Thyroid gland (tissue), 4 donors: ENCODE measurements around the gene TMEM37. TPM values are rescaled to one million over a fixed set of nuclear protein-coding genes. Genes with fewer than 3 reads are reported as not detected.

Experiments
- DNase-seq, 2 donors: peaks; one replicate each; pipeline ENCODE4 v3.0.0-alpha.2; 2019
- H3K27ac ChIP-seq, 3 donors: fragments of 200-600 bp; sonication (generic); 1 replicate in 2 of 3; 2 replicates in 1 of 3; pipeline ENCODE4 v1.5.1; 2016 to 2019; ENCODE audit warnings: mild to moderate bottlenecking in 1 of 3, moderate library complexity in 1 of 3
- H3K27me3 ChIP-seq: fragments of 200-600 bp; sonication (generic); one replicate; pipeline ENCODE4 v1.5.1; 2019
- H3K36me3 ChIP-seq, 2 donors: fragments of 200-600 bp; sonication (generic); one replicate each; pipeline ENCODE4 v1.5.1; 2016 to 2019
- H3K4me1 ChIP-seq, 2 donors: fragments of 200-600 bp; sonication (generic); one replicate each; pipeline ENCODE4 v1.5.1; 2017 to 2019
- H3K4me3 ChIP-seq, 3 donors: fragments of 200-600 bp; sonication (generic); replicated peaks in 1 of 3; 1 replicate in 2 of 3; 2 replicates in 1 of 3; pipeline ENCODE4 v1.5.1; 2016; ENCODE audit warnings: mild to moderate bottlenecking in 1 of 3
- H3K9me3 ChIP-seq: fragments of 200-600 bp; sonication (generic); one replicate; pipeline ENCODE4 v1.5.1; 2017
- CTCF ChIP-seq, 6 experiments: fragments of 200-600 bp in 3 of 6; fragments of 450-650 bp in 3 of 6; sonication (generic) in 3 of 6; IDR thresholded peaks; one replicate each; pipeline ENCODE4 v1.5.1; 2016 to 2019; ENCODE audit warnings: antibody characterized with exemption in 6 of 6, mild to moderate bottlenecking in 2 of 6, inconsistent platforms in 1 of 6, moderate library complexity in 1 of 6
- POLR2A ChIP-seq, 2 donors: fragments of 450-650 bp; IDR thresholded peaks; one replicate each; pipeline ENCODE4 v1.6.1; 2017; ENCODE audit warnings: antibody characterized with exemption in 2 of 2, mild to moderate bottlenecking in 2 of 2, moderate library complexity in 1 of 2
- WGBS, 2 donors: methylation state at CpG; one replicate each; pipeline ENCODE4 v1.1.5; 2017; 5-methylcytosine and 5-hydroxymethylcytosine counted together
- intact Hi-C: fragments of 100-400 bp; cut with DNase I; formaldehyde crosslinking; loops from one replicate; pipeline ENCODE4 v1.15.1; 2023
- total RNA-seq, 4 donors: library from RNA; depleted of rRNA; stranded (reverse); fragments of >200 nt; gene quantifications; one replicate each; pipeline ENCODE4 v1.2.3, GENCODE V29; 2016

Gene TMEM37
- total RNA-seq, 4 donors from 2014 or later: 34.4 to 50.2 (median 43.1) TPM

- Histone ChIP-seq H3K9me3 (no peaks in the 10 kb centered on the region), H3K36me3 (no peaks in the 10 kb centered on the region), H3K4me1 (peaks cover 0 to 5% of the 10 kb centered on the region in 2 donors), H3K27ac (no peak overlapping the region), H3K27me3 (no peaks in the 10 kb centered on the region), H3K4me3 (no peak overlapping the region)
- WGBS, 2 donors: 31 to 46% methylated on average over 5 of the region's 5 CpGs
- peak; percentile 35 to 60 for DNase-seq
- TF ChIP-seq CTCF (IDR thresholded peaks at IDR 0.05) (no peak), POLR2A (IDR thresholded peaks at IDR 0.05) (no peak)
- intact Hi-C loops: no loop called here
Observed at GRCh38 chr2:119408221-119408619, 23.4 kb upstream of the TMEM37 start.

- Histone ChIP-seq H3K36me3 (no peaks in the 10 kb centered on the region), H3K27ac (no peak overlapping the region), H3K27me3 (no peaks in the 10 kb centered on the region), H3K4me3 (no peak overlapping the region), H3K4me1 (peaks cover 0 to 4% of the 10 kb centered on the region in 2 donors), H3K9me3 (no peaks in the 10 kb centered on the region)
- intact Hi-C loops: no loop called here
- no peak for DNase-seq
- no peak for TF ChIP-seq CTCF (IDR thresholded peaks at IDR 0.05)
- TF ChIP-seq POLR2A (IDR thresholded peaks at IDR 0.05): no peak
- WGBS, 2 donors: 84 to 89% methylated on average over 4 of the region's 4 CpGs
Observed at GRCh38 chr2:119409506-119409905, 22.1 kb upstream of the TMEM37 start.

- WGBS, 2 donors: 84 to 91% methylated on average over 3 of the region's 3 CpGs
- Histone ChIP-seq H3K4me1 (no peaks in the 10 kb centered on the region), H3K36me3 (no peaks in the 10 kb centered on the region), H3K9me3 (no peaks in the 10 kb centered on the region), H3K27me3 (no peaks in the 10 kb centered on the region), H3K4me3 (no peak overlapping the region), H3K27ac (no peak overlapping the region)
- no peak for TF ChIP-seq CTCF (IDR thresholded peaks at IDR 0.05)
- TF ChIP-seq POLR2A (IDR thresholded peaks at IDR 0.05): no peak
- DNase-seq: no peak
- intact Hi-C loops: no loop called here
Observed at GRCh38 chr2:119414894-119415293, 16.8 kb upstream of the TMEM37 start.

GRCh38 chr2:119415630-119416029 is 16.0 kb upstream of the TMEM37 start:
- Histone ChIP-seq H3K4me3 (no peak overlapping the region), H3K27ac (no peak overlapping the region), H3K36me3 (no peaks in the 10 kb centered on the region), H3K27me3 (no peaks in the 10 kb centered on the region), H3K9me3 (no peaks in the 10 kb centered on the region), H3K4me1 (no peaks in the 10 kb centered on the region)
- no peak for DNase-seq
- intact Hi-C loops: no loop called here
- TF ChIP-seq CTCF (IDR thresholded peaks at IDR 0.05): no peak
- 64 to 75% methylated on average over 1 of the region's 1 CpG for WGBS, 2 donors

GRCh38 chr2:119416299-119416923 is 15.2 kb upstream of the TMEM37 start:
- no peak overlapping the region for H3K27ac ChIP-seq
- WGBS, 2 donors: 86 to 93% methylated on average over 4 of the region's 4 CpGs
- H3K27me3 ChIP-seq: no peaks in the 10 kb centered on the region
- H3K9me3 ChIP-seq: no peaks in the 10 kb centered on the region
- H3K36me3 ChIP-seq: no peaks in the 10 kb centered on the region
- intact Hi-C loops: no loop called here
- no peak for TF ChIP-seq CTCF (IDR thresholded peaks at IDR 0.05)
- TF ChIP-seq POLR2A (IDR thresholded peaks at IDR 0.05): no peak
- no peak overlapping the region for H3K4me3 ChIP-seq
- DNase-seq: no peak
- no peaks in the 10 kb centered on the region for H3K4me1 ChIP-seq
